Uterus (tissue), 4 donors: ENCODE measurements around the gene AQP11. TPM values are rescaled to one million over a fixed set of nuclear protein-coding genes. Genes with fewer than 3 reads are reported as not detected.

ENCODE experiments used
- DNase-seq, 2 donors: peaks; one replicate each; pipeline ENCODE4 v3.0.0-alpha.2; 2019 to 2020
- H3K27ac ChIP-seq, 2 donors: fragments of 200-600 bp; sonication (generic); 1 replicate in 1 of 2; 2 replicates in 1 of 2; pipeline ENCODE4 v1.5.1; 2016 to 2018
- H3K27me3 ChIP-seq, 2 donors: fragments of 200-600 bp; sonication (generic); one replicate each; pipeline ENCODE4 v1.5.1; 2018 to 2019; ENCODE audit warnings: control low read depth in 1 of 2
- H3K36me3 ChIP-seq, 2 donors: fragments of 200-600 bp; sonication (generic); one replicate each; pipeline ENCODE4 v1.5.1; 2019; ENCODE audit warnings: control low read depth in 1 of 2
- H3K4me1 ChIP-seq, 2 donors: fragments of 200-600 bp; sonication (generic); one replicate each; pipeline ENCODE4 v1.5.1; 2018 to 2019; ENCODE audit warnings: control low read depth in 1 of 2
- H3K4me3 ChIP-seq, 2 donors: fragments of 200-600 bp; sonication (generic); 1 replicate in 1 of 2; 2 replicates in 1 of 2; pipeline ENCODE4 v1.5.1; 2018 to 2019; ENCODE audit warnings: mild to moderate bottlenecking in 1 of 2
- H3K9me3 ChIP-seq, 2 donors: fragments of 200-600 bp; sonication (generic); one replicate each; pipeline ENCODE4 v1.5.1; 2019; ENCODE audit warnings: control low read depth in 1 of 2
- CTCF ChIP-seq, 4 experiments: fragments of 200-600 bp in 2 of 4; fragments of 450-650 bp in 2 of 4; sonication (generic) in 2 of 4; IDR thresholded peaks; one replicate each; pipeline ENCODE4 v1.5.1; 2016 to 2019; ENCODE audit warnings: antibody characterized with exemption in 4 of 4, mild to moderate bottlenecking in 2 of 4, moderate library complexity in 1 of 4
- POLR2A ChIP-seq, 2 donors: fragments of 450-650 bp; IDR thresholded peaks; one replicate each; pipeline ENCODE4 v1.6.1; 2016; ENCODE audit warnings: antibody characterized with exemption in 2 of 2, mild to moderate bottlenecking in 1 of 2, moderate library complexity in 1 of 2
- intact Hi-C: fragments of 100-400 bp; cut with DNase I; formaldehyde crosslinking; loops from one replicate; pipeline ENCODE4 v1.15.1; 2023; ENCODE audit warnings: low total_unique reads
- total RNA-seq, 4 donors: library from RNA; depleted of rRNA in 3 of 4; stranded (reverse); fragments of >200 nt in 3 of 4; gene quantifications; one replicate each; pipeline versions ENCODE4 v1.1.0 to v1.2.4, GENCODE V29; 2014 to 2023
- donor health status: DM: yes; HTN: yes; CAD: no.

Gene AQP11
- total RNA-seq, 4 donors from 2014 or later = 0.73 to 6.9 (median 1.9) TPM; not detected in 1

GRCh38 chr11:77636731-77637344 lies 47.1 kb downstream of the AQP11 start:
- TF ChIP-seq CTCF (IDR thresholded peaks at IDR 0.05) (no peak), POLR2A (IDR thresholded peaks at IDR 0.05) (no peak)
- DNase-seq = no peak
- peak overlapping the region; percentile 90 to 98 for H3K4me3 ChIP-seq
- H3K9me3 ChIP-seq = no peaks in the 10 kb centered on the region
- intact Hi-C loops = no loop called here
- no peaks in the 10 kb centered on the region for H3K27me3 ChIP-seq
- H3K36me3 ChIP-seq = no peaks in the 10 kb centered on the region
- peak overlapping the region; percentile 78 to 83 for H3K27ac ChIP-seq
- peaks cover 0 to 5% of the 10 kb centered on the region in 2 donors for H3K4me1 ChIP-seq

DNA sequence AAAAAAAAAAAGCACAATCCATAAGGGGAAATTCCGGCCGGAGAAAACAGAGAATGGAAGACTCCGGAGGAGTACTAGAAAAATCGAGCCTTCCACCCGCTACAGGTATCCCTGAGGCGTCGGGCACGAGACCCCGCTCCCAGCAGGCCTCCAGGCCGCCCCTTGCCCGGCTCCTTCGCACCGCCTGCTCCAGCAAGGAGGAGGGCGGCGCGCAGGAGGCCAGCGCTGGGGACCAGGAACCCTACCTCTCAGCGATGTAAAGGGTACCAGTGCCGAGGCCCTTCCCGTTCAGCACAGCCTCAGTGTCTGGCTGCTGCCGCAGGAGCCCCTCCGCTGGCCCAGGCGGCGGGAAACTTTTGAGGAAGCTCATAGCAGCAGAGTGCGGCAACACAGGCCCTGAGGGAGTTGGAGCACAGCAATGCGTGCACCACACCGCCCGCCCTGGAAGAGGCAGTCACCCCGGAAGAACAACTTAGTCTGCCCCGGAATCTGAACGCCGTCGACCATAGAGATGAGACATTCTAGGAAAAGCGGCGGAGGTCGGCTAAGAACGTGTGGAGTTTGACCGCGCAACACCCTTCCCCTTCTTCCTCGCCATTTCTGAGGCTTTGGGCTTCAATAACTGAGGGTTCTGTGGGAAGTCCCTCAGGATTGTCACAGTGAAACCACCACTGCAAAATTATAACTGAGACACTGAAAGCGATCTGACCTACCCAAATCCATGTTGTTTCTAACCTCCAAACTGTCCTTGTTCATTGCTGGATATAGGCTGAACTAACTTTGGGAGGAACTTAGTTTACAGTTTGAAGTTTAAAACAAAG lies 47.8 kb downstream of the AQP11 start, which contains the start of gene CLNS1A:
Gene CLNS1A (minus strand): TSS at position 450 of the 821 bp plus-strand sequence. CDS start 80 bp downstream, at position 370.
- intact Hi-C loops = no loop called here

GRCh38 chr11:77642228-77642627 lies 52.5 kb downstream of the AQP11 start:
- H3K27me3 ChIP-seq = no peaks in the 10 kb centered on the region
- H3K4me3 ChIP-seq = no peak overlapping the region
- no peak overlapping the region for H3K27ac ChIP-seq
- no peak for DNase-seq
- H3K4me1 ChIP-seq = no peaks in the 10 kb centered on the region
- no peaks in the 10 kb centered on the region for H3K36me3 ChIP-seq
- no peak for TF ChIP-seq POLR2A (IDR thresholded peaks at IDR 0.05)
- TF ChIP-seq CTCF (IDR thresholded peaks at IDR 0.05) = no peak
- intact Hi-C loops = no loop called here
- H3K9me3 ChIP-seq = no peaks in the 10 kb centered on the region

More for the DNA sequence above, 47.8 kb downstream of the AQP11 start, which contains the start of gene CLNS1A:
- Histone ChIP-seq H3K4me1 (peaks cover 0 to 1% of the 10 kb centered on the region in 2 donors), H3K27me3 (no peaks in the 10 kb centered on the region), H3K36me3 (no peaks in the 10 kb centered on the region), H3K4me3 (peak within 1 kb of the TSS; percentile 90 to 98), H3K27ac (peak within 1 kb of the TSS; percentile 78 to 83), H3K9me3 (no peaks in the 10 kb centered on the region)
- peak; percentile 36 to 53 for TF ChIP-seq POLR2A (IDR thresholded peaks at IDR 0.05)
- peak in 1 of 4 experiments; percentile 7 for TF ChIP-seq CTCF (IDR thresholded peaks at IDR 0.05)
- peak; percentile 78 to 80 for DNase-seq

- H3K36me3 ChIP-seq = no peaks in the 10 kb centered on the region
- no peak for DNase-seq
- no peaks in the 10 kb centered on the region for H3K9me3 ChIP-seq
- no peak for TF ChIP-seq POLR2A (IDR thresholded peaks at IDR 0.05)
- TF ChIP-seq CTCF (IDR thresholded peaks at IDR 0.05) = no peak
- no peak overlapping the region for H3K4me3 ChIP-seq
- H3K27me3 ChIP-seq = no peaks in the 10 kb centered on the region
- H3K4me1 ChIP-seq = no peaks in the 10 kb centered on the region
- intact Hi-C loops = no loop called here
- H3K27ac ChIP-seq = no peak overlapping the region
Measured at GRCh38 chr11:77644887-77645286, 55.1 kb downstream of the AQP11 start.
